HepG2 (cell line): Measurements from ENCODE around the gene SOX12. TPM values are rescaled to one million over a fixed set of nuclear protein-coding genes. Genes with fewer than 3 reads are reported as not detected.

ENCODE experiments used
- FIP1L1 ChIP-seq: fragments of 200-400 bp; formaldehyde crosslinking; IDR thresholded peaks from 2 replicates; pipeline ENCODE4 v1.6.1; 2018; ENCODE audit warnings: low read depth, mild to moderate bottlenecking, low read length, moderate library complexity, borderline replicate concordance; ENCODE audit not compliant: insufficient read depth
- HMG20B ChIP-seq: conservative IDR thresholded peaks from 2 replicates; pipeline ENCODE4 v1.6.1; 2016; ENCODE audit warnings: missing genetic modification reagents, missing compliant biosample characterization
- MEIS1 ChIP-seq: sonication (generic); formaldehyde crosslinking; IDR thresholded peaks from 2 replicates; pipeline ENCODE4 v1.9.0; 2021; ENCODE audit warnings: mild to moderate bottlenecking, missing genetic modification reagents, moderate library complexity, borderline replicate concordance
- SALL1 ChIP-seq: sonication (generic); formaldehyde crosslinking; IDR thresholded peaks from 2 replicates; pipeline ENCODE4 v1.8.0; 2022; ENCODE audit warnings: mild to moderate bottlenecking, missing genetic modification reagents
- ZFY ChIP-seq: sonication (generic); formaldehyde crosslinking; IDR thresholded peaks from 2 replicates; pipeline ENCODE4 v1.4.0; 2020; ENCODE audit warnings: missing genetic modification reagents
- ZNF777 ChIP-seq: sonication (generic); formaldehyde crosslinking; IDR thresholded peaks from 2 replicates; pipeline ENCODE4 v1.4.0; 2020; ENCODE audit warnings: missing genetic modification reagents
- polyA plus RNA-seq, 8 experiments: library from polyadenylated mRNA; depleted of rRNA in 3 of 8; stranded (reverse) in 7 of 8; unstranded in 1 of 8; fragments of >200 nt; fragmentation: Illumina TruSeq in 4 of 8; extraction: Trizol in 4 of 8; gene quantifications; 2 replicates each; pipeline versions ENCODE4 v1.2.1 to v1.2.3, GENCODE V29; 2011 to 2016; ENCODE audit warnings: low read depth in 4 of 8, missing spikeins in 1 of 8, mixed read lengths in 1 of 8; ENCODE audit not compliant: insufficient read depth in 1 of 8
- total RNA-seq, 5 experiments: library from RNA; depleted of rRNA; stranded (reverse); fragments of >200 nt; fragmentation: Illumina TruSeq; extraction: Trizol; gene quantifications; 2 replicates each; pipeline ENCODE4 v1.2.3, GENCODE V29; 2016; ENCODE audit warnings: low read depth in 1 of 5
- TF ChIP-seq, protein P1 (sequence below): sonication (generic); formaldehyde crosslinking; IDR thresholded peaks from 2 replicates; pipeline ENCODE4 v1.5.0; 2020; ENCODE audit warnings: mild to moderate bottlenecking, missing genetic modification reagents, borderline replicate concordance
- TF ChIP-seq, protein P2 (sequence below), 2 experiments: fragments of 450-650 bp in 1 of 2; sonication (generic) in 1 of 2; formaldehyde crosslinking in 1 of 2; IDR thresholded peaks; 2 replicates each; pipeline versions ENCODE4 v1.6.1 to v1.8.0; 2016 to 2022; ENCODE audit warnings: antibody characterized with exemption in 1 of 2, mild to moderate bottlenecking in 1 of 2, missing genetic modification reagents in 1 of 2
- TF ChIP-seq, protein P3 (sequence below): sonication (generic); formaldehyde crosslinking; IDR thresholded peaks from 2 replicates; pipeline ENCODE4 v1.8.0; 2022; ENCODE audit warnings: mild to moderate bottlenecking, missing genetic modification reagents, moderate library complexity

Gene SOX12
- total and polyA plus RNA-seq, 2 of the 13 experiments (the other 11 are each of a cell fraction or from before 2014, with no cell fraction given): 10.0 to 18.7 TPM

- TF ChIP-seq, protein P1, sequence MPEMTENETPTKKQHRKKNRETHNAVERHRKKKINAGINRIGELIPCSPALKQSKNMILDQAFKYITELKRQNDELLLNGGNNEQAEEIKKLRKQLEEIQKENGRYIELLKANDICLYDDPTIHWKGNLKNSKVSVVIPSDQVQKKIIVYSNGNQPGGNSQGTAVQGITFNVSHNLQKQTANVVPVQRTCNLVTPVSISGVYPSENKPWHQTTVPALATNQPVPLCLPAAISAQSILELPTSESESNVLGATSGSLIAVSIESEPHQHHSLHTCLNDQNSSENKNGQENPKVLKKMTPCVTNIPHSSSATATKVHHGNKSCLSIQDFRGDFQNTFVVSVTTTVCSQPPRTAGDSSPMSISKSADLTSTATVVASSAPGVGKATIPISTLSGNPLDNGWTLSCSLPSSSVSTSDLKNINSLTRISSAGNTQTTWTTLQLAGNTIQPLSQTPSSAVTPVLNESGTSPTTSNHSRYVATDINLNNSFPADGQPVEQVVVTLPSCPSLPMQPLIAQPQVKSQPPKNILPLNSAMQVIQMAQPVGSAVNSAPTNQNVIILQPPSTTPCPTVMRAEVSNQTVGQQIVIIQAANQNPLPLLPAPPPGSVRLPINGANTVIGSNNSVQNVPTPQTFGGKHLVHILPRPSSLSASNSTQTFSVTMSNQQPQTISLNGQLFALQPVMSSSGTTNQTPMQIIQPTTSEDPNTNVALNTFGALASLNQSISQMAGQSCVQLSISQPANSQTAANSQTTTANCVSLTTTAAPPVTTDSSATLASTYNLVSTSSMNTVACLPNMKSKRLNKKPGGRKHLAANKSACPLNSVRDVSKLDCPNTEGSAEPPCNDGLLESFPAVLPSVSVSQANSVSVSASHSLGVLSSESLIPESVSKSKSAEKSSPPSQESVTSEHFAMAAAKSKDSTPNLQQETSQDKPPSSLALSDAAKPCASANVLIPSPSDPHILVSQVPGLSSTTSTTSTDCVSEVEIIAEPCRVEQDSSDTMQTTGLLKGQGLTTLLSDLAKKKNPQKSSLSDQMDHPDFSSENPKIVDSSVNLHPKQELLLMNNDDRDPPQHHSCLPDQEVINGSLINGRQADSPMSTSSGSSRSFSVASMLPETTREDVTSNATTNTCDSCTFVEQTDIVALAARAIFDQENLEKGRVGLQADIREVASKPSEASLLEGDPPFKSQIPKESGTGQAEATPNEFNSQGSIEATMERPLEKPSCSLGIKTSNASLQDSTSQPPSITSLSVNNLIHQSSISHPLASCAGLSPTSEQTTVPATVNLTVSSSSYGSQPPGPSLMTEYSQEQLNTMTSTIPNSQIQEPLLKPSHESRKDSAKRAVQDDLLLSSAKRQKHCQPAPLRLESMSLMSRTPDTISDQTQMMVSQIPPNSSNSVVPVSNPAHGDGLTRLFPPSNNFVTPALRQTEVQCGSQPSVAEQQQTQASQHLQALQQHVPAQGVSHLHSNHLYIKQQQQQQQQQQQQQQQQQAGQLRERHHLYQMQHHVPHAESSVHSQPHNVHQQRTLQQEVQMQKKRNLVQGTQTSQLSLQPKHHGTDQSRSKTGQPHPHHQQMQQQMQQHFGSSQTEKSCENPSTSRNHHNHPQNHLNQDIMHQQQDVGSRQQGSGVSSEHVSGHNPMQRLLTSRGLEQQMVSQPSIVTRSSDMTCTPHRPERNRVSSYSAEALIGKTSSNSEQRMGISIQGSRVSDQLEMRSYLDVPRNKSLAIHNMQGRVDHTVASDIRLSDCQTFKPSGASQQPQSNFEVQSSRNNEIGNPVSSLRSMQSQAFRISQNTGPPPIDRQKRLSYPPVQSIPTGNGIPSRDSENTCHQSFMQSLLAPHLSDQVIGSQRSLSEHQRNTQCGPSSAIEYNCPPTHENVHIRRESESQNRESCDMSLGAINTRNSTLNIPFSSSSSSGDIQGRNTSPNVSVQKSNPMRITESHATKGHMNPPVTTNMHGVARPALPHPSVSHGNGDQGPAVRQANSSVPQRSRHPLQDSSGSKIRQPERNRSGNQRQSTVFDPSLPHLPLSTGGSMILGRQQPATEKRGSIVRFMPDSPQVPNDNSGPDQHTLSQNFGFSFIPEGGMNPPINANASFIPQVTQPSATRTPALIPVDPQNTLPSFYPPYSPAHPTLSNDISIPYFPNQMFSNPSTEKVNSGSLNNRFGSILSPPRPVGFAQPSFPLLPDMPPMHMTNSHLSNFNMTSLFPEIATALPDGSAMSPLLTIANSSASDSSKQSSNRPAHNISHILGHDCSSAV (CRISPR knock-in tag): no peak
- TF ChIP-seq HMG20B (CRISPR knock-in tag) (no peak), ZNF777 (CRISPR knock-in tag) (no peak), MEIS1 (CRISPR knock-in tag) (no peak), SALL1 (CRISPR knock-in tag) (no peak), ZFY (no peak), FIP1L1 (no peak)
- TF ChIP-seq, protein P2, sequence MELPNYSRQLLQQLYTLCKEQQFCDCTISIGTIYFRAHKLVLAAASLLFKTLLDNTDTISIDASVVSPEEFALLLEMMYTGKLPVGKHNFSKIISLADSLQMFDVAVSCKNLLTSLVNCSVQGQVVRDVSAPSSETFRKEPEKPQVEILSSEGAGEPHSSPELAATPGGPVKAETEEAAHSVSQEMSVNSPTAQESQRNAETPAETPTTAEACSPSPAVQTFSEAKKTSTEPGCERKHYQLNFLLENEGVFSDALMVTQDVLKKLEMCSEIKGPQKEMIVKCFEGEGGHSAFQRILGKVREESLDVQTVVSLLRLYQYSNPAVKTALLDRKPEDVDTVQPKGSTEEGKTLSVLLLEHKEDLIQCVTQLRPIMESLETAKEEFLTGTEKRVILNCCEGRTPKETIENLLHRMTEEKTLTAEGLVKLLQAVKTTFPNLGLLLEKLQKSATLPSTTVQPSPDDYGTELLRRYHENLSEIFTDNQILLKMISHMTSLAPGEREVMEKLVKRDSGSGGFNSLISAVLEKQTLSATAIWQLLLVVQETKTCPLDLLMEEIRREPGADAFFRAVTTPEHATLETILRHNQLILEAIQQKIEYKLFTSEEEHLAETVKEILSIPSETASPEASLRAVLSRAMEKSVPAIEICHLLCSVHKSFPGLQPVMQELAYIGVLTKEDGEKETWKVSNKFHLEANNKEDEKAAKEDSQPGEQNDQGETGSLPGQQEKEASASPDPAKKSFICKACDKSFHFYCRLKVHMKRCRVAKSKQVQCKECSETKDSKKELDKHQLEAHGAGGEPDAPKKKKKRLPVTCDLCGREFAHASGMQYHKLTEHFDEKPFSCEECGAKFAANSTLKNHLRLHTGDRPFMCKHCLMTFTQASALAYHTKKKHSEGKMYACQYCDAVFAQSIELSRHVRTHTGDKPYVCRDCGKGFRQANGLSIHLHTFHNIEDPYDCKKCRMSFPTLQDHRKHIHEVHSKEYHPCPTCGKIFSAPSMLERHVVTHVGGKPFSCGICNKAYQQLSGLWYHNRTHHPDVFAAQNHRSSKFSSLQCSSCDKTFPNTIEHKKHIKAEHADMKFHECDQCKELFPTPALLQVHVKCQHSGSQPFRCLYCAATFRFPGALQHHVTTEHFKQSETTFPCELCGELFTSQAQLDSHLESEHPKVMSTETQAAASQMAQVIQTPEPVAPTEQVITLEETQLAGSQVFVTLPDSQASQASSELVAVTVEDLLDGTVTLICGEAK (IDR thresholded peaks at IDR 0.05): no peak
- TF ChIP-seq, protein P2 (CRISPR knock-in tag; IDR thresholded peaks at IDR 0.05): no peak
- TF ChIP-seq, protein P3, sequence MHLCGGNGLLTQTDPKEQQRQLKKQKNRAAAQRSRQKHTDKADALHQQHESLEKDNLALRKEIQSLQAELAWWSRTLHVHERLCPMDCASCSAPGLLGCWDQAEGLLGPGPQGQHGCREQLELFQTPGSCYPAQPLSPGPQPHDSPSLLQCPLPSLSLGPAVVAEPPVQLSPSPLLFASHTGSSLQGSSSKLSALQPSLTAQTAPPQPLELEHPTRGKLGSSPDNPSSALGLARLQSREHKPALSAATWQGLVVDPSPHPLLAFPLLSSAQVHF (CRISPR knock-in tag): no peak
Observed at GRCh38 chr20:300345-300990, 24.9 kb upstream of the SOX12 start (continued).
